Measurements from ENCODE around the gene ABLIM1.

GRCh38 chr10:114400091-114400490, 258.0 kb downstream of the ABLIM1 start:
- TF ChIP-seq CTCF (IDR thresholded peaks at IDR 0.05; ENCODE audit: poor library complexity, severe bottlenecking) (no peak), TAF1 (IDR thresholded peaks at IDR 0.05; ENCODE audit: low read depth) (no peak), EZH2 (IDR thresholded peaks at IDR 0.05; ENCODE audit: borderline replicate concordance, insufficient read depth, low read length, poor library complexity, severe bottlenecking) (no peak), REST (IDR thresholded peaks at IDR 0.05; ENCODE audit: borderline replicate concordance) (no peak), POLR2AphosphoS5 (IDR thresholded peaks at IDR 0.05) (no peak)
